Occipital lobe (tissue), 2 donors: Measurements from ENCODE around the gene REXO1. TPM values are rescaled to one million over a fixed set of nuclear protein-coding genes. Genes with fewer than 3 reads are reported as not detected.
"Not testable (repeated sequence)": the region's sequence is repeated elsewhere in the genome, so short reads cannot be mapped to it uniquely, and the experiment has no call there.

Experiments used
- DNase-seq: peaks from one replicate; lab custom pipeline; 2025; lab: John Stamatoyannopoulos, UW
- total RNA-seq: library from RNA; depleted of rRNA; stranded (reverse); fragments of >200 nt; gene quantifications from one replicate; pipeline ENCODE4 v1.2.3, GENCODE V29; 2014

Gene REXO1, protein sequence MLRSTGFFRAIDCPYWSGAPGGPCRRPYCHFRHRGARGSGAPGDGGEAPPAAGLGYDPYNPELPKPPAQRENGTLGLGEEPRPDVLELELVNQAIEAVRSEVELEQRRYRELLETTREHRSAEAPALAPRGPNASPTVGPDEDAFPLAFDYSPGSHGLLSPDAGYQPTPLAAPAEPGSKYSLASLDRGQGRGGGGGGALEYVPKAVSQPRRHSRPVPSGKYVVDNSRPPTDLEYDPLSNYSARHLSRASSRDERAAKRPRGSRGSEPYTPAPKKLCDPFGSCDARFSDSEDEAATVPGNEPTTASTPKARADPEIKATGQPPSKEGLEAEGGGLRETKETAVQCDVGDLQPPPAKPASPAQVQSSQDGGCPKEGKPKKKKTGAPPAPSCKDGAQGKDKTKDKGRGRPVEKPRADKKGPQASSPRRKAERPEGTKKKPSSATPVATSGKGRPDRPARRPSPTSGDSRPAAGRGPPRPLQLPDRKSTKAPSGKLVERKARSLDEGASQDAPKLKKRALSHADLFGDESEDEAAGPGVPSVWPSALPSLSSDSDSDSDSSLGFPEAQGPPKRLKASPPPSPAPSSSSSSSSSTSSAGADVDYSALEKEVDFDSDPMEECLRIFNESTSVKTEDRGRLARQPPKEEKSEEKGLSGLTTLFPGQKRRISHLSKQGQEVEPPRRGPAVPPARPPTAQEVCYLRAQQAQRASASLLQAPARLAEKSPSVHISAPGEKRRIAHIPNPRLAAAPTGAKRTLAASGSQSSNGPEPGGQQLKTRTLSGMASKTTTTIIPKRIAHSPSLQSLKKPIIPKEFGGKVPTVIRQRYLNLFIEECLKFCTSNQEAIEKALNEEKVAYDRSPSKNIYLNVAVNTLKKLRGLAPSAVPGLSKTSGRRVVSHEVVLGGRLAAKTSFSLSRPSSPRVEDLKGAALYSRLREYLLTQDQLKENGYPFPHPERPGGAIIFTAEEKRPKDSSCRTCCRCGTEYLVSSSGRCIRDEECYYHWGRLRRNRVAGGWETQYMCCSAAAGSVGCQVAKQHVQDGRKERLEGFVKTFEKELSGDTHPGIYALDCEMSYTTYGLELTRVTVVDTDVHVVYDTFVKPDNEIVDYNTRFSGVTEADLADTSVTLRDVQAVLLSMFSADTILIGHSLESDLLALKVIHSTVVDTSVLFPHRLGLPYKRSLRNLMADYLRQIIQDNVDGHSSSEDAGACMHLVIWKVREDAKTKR
- total RNA-seq = 2.8 TPM

DNA sequence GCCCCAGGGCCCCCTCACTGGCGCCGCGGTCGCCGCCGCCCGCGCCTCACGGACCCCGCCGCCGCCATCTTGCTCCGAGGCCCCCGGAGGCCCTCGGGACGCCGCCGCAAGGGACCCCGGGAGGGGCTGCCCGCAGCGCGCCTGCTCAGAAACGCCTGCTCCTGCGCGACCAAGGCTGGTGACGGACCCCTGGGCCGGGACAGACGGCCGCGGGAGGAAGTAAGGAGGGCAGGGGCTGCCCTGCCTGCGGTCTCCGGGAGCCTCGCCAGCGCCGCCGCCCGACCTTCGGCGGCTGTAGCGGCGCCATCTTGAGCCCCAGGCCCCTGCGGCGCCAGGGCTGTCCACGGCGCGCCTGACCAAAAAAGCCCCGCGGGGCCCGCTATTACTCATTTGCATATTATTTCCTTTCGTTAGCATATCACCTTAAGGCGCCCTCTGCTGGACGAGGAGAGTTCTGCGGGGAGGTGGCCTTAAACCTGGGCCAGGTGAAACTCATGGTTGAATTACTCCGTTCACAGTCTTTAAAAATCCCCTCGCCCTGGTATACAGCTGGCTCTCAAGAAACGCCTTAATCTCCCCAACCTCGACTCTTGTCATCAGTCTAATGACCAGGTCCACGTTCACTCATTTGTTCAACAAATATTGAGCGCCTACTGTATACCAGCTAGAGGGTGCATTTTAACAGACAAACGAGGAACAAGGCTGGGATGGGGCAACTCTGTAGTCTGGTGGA is at the start of gene REXO1:
TSS of gene REXO1 (minus strand) at position 85 of the 733 bp plus-strand sequence. CDS start 125 bp downstream, outside the sequence.
- peak; percentile 80 for DNase-seq

DNA sequence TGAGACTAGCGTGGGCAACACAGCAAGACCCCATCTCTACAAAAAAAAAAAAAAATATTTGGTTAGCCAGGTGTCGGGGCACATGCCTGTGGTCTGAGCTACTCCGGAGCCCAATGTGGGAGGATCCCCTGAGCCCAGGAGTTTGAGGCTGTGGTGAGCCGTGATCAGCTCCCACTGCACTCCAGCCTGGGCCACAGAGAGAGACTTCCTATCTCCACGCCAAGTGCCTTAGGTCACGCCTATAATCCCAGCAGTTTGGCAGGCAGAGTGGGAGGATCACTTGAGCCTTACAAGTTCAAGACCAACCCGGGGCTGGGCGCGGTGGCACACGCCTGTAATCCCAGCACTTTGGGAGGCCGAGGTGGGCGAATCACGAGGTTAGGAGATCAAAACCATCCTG is 48.2 kb upstream of the REXO1 start:
- DNase-seq = no peak

DNA sequence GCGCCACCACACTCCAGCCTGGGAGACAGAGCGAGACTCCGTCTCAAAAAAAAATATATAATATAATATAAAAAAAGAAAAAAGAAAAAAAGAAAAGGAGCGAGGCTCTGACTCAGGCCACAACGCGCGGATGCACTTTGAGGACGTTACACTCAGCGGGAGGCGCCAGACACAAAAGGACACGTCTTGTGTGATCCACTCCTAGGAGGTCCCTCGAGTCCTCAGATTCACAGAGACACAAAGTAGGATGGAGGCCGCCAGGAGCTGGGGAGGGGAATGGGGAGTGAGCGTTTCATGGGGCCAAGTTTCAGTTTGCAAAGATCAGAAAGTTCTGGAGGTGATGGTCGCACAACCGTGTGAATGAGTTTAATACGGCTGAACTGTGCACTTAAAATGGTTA is 45.5 kb upstream of the REXO1 start:
- DNase-seq = no peak

DNA sequence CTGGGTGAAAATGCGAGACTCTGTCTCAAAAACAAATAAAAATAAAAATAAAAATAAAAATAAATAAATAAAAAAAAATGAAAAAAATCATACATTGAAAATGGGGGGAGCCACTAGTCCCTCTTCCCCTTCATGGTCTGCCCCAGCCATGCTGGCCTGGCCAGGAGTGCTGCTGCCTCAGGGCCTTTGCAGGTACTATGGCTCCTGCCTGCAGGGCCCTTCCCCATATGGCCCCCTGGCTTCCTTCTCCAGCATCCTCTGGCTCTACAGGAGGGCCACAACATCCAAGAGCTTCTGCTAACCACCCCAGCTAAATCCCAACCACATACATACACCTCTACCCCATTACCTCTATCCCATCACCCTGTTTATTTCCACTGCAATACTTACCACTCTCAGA is 41.6 kb upstream of the REXO1 start:
- no peak for DNase-seq

DNA sequence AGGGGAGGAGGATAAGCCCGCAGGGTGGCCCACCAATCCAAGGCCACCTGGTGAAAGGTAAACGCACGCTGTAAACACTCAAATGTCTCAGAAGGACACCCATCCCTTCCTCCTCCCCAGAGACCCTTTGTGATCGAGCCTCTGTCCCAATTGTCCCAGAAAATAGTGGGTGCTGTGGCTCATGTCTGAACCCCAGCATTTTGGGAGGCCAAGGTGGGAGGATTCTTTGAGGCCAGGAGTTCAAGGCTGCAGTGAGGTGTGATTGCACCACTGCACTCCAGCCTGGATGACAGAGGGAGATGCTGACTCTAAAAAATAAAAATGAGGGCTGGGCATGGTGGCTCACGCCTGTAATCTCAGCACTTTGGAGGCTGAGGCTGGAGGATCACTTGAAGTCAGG is 40.1 kb upstream of the REXO1 start:
- DNase-seq = no peak

DNA sequence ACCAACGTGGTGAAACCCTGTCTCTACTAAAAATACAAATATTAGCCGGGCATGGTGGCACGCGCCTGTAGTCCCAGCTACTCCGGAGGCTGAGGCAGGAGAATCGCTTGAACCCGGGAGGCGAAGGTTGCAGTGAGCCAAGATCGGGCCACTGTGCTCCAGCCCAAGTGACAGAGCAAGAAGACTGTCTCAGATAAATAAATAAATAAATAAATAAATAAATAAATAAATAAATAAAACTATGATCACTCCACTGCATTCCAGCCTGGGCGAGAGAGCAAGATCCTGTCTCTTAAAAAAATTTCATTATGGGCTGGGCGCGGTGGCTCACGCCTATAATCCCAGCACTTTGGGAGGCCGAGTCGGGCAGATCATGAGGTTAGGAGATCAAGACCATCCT is 38.1 kb upstream of the REXO1 start:
- DNase-seq = not testable (repeated sequence)

DNA sequence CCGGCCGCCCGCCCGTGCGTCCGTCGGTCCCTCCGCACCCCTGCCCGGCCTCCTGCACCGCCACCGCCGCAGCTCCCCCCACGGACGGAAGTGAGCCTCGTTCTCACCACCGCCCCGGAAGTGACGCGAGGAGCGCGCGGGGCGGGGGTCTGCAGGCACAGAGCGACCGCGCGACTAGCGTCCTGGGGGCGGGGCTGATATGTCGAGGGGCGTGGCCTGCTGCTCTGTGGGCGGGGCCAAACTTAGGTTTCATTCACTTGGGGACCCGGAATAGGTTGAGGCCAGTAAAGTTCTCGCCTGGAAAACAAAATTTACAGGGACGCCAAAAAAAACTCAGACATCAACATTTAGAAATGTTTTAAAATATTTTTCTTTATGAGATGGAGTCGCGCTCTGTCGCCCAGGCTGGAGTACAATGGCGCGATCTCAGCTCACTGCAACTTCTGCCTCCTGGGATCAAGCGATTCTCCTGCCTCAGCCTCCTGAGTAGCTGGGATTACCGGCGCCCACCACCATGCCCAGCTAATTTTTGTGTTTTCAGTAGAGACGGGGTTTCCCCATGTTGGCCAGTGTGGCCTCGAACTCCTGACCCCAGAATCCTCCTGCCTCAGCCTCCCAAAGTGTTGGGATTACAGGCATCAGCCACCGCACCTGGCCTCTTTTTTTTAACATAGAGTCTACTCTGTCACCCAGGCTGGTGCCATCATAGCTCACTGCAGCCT is 37.3 kb upstream of the REXO1 start, which contains the start of gene ABHD17A:
TSS of gene ABHD17A (minus strand) at position 99 of the 722 bp plus-strand sequence. CDS start 3,930 bp downstream, outside the sequence.
- peak; percentile 89 for DNase-seq

DNA sequence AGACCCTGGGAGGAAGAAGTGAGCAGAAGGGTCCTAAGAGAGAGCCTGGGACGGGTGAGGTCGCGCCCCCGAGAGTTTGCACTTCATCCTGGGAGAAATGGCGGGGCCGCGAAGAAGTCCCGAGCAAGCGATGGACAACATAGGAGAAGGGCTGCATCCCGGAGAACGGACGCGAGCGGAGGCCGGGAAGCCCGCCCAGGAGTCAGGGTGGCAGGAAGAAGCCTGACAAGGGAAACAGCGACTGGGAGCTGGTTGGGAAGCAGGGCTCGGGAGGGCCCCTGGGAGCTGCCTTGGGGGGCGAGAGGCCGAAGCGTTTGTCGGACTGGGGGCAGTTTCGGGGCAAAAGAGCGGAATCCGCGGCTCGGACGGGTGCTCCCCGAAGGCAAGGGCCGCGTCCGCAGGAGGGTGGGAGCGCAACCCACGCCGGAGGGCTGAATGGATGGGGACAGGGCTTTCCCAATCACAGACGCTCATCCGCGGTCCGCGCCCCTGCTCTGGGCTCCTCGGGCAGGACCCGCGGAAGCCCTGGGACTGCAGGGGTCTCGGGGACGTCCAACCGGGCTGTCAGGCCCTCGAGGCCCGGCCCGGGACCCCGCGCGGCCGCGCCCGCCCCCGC is 36.5 kb upstream of the REXO1 start:
- no peak for DNase-seq

DNA sequence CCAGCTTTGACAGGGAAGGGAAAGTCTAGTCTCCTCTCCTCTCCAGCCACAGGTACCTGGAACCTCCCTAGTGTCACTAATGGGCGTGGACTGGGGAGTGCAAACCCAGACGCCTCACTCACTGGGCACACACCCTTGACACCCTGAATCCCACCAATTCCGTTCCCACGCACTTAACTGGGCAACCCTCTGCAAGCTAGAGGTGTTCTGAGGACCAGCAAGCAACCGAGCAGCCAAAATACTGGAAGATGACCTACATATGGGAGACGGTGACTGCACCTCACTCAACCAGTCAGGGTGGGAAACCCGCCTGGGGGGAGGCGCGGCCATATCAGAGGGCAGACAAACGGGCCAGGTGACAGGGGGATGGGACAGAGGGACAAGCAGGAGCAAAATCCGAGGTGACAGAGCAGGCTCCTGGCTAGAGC is 36.0 kb upstream of the REXO1 start:
- DNase-seq = no peak

DNA sequence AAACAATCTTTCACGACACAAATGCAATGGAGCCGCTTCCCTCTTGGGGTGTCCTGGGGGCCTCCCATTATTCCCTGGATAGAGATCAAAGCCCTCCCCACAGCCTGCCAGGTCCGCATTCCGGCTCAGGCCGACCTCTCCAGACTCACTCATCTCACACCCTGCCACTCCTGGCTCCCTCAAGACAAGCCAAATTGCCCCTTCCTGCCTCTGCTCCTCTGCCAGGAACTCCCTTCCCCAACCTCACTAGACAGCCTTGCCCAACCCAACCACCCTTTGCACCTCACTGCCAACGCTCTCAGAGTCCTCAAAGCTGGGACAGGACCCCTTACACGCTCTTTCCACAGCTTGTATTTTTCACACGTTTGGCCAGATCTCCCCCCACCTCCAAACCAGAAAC is 35.5 kb upstream of the REXO1 start:
- DNase-seq = no peak

DNA sequence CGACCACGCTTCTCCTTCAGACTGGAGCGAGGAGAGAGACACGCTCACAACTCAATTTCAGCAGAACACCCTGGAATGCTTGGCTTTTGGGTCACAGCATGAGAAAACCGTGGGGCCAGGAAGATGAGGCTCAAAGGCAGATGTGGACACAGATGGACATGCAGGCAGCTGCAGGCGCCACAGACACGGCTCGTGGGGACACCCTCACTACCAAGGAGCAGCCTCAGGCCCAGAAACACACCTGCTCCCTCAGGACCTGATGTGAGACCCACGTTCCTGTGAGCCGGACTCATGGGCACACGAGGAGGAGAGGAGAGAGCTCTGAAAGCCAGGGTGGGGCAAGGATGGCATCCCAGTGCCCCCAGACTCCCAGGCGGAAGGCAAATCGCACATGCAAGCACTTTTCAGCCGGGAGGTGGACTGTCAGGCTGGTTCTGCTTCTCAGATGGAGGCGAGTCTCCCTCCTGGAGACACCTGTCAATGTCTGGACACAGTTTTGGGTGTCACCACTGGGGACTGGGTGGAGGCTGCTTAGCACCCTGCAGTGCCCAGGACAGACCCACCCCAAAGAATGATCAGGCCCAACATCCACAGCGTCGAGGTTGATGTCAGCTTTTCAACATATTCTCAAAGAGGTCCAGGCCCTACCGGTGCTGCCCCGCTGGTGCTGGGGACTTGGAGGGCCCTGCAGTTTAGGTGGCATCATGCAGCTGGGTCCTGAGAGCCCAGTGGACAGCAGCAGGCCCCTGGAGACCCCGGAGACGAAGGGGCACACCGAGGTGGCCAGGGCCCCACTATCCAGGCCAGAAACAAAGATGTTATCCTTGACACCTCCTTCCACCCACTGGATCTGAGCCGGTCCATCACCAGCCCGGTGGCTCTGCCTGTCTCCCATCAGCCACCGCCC is 34.8 kb upstream of the REXO1 start:
- DNase-seq = no peak

DNA sequence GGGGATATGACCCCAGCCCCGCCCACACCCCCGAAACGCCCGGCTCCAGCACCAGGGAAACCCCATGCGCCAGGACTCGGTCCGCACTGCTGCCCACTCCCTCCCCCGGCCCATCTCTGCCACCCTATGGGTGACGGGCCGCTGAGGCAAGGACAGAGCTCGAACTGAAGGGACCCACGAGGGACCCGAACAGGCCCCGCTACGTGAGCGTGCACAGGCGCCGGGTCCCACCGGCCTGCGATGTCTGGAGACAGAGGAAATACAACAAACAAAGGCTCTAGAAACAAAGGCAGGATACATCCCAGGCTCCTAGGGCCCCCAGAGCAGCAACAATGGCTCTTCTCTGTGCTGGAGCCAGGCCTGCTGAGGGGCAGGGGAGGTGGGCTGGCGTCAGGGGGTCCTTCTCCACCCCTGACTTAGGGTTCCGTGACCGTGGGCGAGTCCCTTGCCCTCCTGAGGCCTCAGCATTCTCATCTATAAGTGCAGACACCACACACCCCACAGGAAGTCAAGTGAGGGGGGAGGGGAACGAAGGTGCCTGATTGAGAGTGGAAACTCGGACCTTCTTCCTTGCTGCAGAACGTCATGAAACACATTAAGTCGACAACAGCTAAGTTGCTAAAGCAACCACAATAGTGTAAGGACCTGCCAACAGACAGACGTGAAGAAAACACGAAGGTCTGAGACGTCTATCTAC is 34.0 kb upstream of the REXO1 start:
- no peak for DNase-seq

DNA sequence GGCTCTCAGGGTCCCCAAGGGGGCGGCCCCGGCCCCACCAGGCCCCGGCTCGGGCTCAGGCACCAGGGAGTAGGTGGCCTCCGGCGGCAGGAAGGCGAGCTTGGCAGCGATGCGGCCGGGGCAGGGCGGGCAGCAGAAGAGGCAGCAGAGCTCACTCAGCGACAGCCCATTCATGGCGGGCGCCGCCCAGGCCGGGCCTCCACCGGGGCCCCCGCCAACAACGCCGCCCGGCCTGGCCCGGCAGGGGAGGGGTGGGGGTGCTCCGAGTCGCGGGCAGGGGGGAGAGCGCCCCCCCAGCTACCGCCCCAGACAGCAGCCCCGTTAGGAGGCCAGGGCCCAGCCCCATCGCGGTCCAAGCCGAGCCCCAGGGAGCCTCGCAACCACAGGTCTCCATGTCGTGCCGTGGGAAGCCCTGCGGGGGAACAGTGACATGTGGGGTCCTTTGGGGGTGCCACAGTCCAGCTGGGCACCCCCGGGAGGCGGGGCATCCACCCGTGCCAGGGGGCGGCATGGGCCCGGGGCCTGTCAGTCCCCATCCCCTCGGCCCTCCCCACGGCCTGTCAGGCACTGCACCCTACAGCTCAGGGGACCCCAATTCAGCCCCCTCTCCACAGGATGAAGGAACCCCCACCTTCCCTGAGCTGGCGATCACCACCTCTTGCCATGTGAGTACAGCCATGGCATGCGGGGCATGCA is 33.3 kb upstream of the REXO1 start:
- not testable (repeated sequence) for DNase-seq

DNA sequence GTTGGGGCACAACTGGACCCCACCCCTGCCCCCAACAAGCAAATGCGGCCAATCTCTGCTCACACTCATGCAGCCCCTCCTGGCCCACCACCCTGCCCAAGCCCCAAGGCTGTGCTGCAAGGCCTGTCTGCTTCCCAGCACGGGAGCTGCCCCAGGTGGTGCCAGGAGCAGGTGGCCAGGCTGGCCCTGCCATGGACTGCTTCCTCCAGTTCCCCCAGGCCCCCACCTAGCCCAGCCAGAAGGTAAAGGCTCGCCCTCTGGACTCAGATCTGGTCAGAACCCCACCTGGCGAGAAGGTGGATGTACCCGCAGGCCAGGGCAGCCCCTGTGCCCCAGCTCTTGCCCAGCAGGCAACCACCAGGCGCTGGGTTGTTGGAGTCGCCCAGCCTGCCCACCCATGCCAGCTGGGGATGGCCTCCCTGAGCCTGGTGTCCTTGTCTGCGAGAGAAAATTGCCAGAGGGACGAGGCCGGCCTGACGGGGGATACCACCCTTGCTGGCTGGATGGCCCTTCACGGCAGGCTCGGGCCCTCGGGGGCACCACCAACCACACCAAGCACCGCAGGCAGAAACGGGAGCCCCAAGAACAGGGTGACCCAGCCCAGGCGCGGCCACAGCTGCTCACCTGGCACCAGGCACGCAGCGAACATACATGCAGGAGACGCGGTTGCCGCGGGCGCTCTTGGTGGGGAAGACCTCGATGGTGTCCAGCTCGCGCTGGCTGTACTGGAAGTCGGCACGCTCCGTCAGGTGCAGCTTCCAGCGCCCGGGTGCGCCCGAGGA is 32.5 kb upstream of the REXO1 start:
- DNase-seq = no peak

DNA sequence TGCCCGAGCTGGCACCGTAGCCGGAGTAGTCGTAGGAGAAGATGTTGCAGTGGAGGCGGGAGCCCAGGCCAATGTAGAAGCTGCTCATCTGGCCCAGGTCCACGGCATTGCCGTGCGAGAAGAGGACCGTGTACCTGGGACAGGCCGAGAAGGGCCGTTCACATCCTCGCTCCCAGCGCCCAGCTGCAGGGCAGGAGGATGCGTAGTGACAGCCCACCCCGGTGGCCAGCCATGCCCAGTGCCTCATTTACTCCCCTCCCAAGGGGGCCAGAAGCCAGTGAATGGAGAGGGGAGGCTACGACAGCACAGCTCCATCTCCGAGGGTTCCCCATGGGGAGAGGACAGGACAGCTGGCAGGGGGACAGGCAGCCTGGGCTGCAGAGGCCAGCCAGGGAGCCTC is 31.7 kb upstream of the REXO1 start:
- DNase-seq = not testable (repeated sequence)

DNA sequence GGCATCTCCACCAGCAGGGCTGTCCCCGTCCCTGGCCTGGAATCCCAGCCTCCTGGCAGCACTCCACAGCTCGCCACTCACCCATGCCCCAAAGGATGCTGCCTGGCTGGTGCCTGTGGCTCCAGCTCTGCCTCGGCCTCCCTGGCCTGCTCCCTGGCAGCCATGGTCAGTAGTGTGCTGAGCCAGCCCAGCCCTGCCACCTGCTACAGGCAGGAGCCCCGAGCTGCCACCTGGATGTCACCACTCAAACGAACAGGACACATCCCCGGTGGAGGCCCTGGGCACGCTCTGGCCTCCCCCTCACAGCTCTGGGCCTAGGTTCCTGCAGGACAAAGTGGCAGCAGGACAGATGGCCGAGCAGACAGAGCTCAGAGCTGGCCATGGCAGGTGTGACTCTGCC is 30.3 kb upstream of the REXO1 start:
- not testable (repeated sequence) for DNase-seq

DNA sequence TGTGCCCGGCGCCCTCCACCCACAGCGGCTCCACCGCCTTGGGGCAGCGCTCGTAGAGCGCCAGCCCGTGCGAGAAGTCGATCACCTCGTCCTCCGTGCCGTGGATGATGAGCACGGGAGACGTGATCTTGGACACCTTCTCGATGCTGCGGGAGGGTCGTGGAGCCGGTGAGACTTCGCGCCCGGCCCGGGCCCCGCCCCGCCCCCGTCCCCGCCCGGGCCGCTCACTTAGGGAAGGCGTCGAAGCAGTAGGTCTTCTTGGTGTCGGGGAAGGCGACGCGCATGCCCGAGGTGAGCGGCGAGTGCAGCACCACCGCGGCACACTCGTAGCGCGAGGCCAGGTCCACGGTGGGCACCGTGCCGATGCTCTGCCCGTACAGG is 29.0 kb upstream of the REXO1 start:
- not testable (repeated sequence) for DNase-seq
